ENCODE data around the gene CSNK2A1. TPM values are rescaled to one million over a fixed set of nuclear protein-coding genes. Genes with fewer than 3 reads are reported as not detected.

CSNK2A1 gene
- total RNA-seq, 1 experiment from 2014 or later, result 205 TPM

GRCh38 chr20:556984-557383, 13.4 kb upstream of the CSNK2A1 start:
- Mint-ChIP-seq H3K36me3 (ENCODE audit: insufficient read depth, unreplicated experiment) (no peaks in the 10 kb centered on the region), H3K27ac (ENCODE audit: unreplicated experiment) (no peak overlapping the region), H3K27me3 (ENCODE audit: insufficient read depth, unreplicated experiment) (peaks cover 13% of the 10 kb centered on the region), H3K9me3 (ENCODE audit: unreplicated experiment) (no peaks in the 10 kb centered on the region), H3K4me1 (ENCODE audit: low read depth, unreplicated experiment) (peaks cover 7% of the 10 kb centered on the region), H3K4me3 (ENCODE audit: unreplicated experiment) (no peak overlapping the region)
- POLR2A ChIA-PET, result no interaction called here
- peaks cover 11% of the 10 kb centered on the region; the same call in 1 of the 2 replicates for H3K4me1 ChIP-seq
- H3K4me3 ChIP-seq (ENCODE audit: low read depth, low read length), result no peak overlapping the region
- intact Hi-C loops (cut with micrococcal nuclease; ENCODE audit: unreplicated experiment), result no loop called here
- H3K36me3 ChIP-seq (ENCODE audit: control insufficient read depth, insufficient read depth, low read length), result no peaks in the 10 kb centered on the region
- H3K27me3 ChIP-seq (replicated peaks; ENCODE audit: control insufficient read depth, insufficient read depth, low read length), result no peaks in the 10 kb centered on the region
- H3K9me3 ChIP-seq, result no peaks in the 10 kb centered on the region
- no peak for DNase-seq
- CTCF ChIA-PET, result no interaction called here
- no peak for TF ChIP-seq CTCF (IDR thresholded peaks at IDR 0.05; ENCODE audit: insufficient read depth in 1 of 2, low read depth in 1 of 2, low read length in 1 of 2, severe bottlenecking in 1 of 2, unreplicated experiment in 1 of 2)
- BruUV-seq (replicated peaks), result no TSS peak

GRCh38 chr20:555976-556385, 12.4 kb upstream of the CSNK2A1 start:
- intact Hi-C loops (cut with micrococcal nuclease; ENCODE audit: unreplicated experiment), result no loop called here
- H3K36me3 Mint-ChIP-seq (ENCODE audit: insufficient read depth, unreplicated experiment), result no peaks in the 10 kb centered on the region
- Histone ChIP-seq H3K36me3 (ENCODE audit: control insufficient read depth, insufficient read depth, low read length) (no peaks in the 10 kb centered on the region), H3K27me3 (replicated peaks; ENCODE audit: control insufficient read depth, insufficient read depth, low read length) (no peaks in the 10 kb centered on the region), H3K9me3 (no peaks in the 10 kb centered on the region), H3K4me1 (0 out of 2 replicates have a peak, but pooled peaks cover 11% of the 10 kb centered on the region), H3K4me3 (ENCODE audit: low read depth, low read length) (no peak overlapping the region)
- CTCF ChIA-PET, result interaction anchor here (0.8 kb wide), 1 partner anchor 13 kb away, joined by 3 read pairs; the partner anchor contains the start of gene CSNK2A1
- no TSS peak for BruUV-seq (replicated peaks)
- POLR2A ChIA-PET, result no interaction called here
- peak in 1 of 2 experiments; percentile 62 for DNase-seq
- H3K27ac Mint-ChIP-seq (ENCODE audit: unreplicated experiment), result no peak overlapping the region
- peaks cover 7% of the 10 kb centered on the region for H3K4me1 Mint-ChIP-seq (ENCODE audit: low read depth, unreplicated experiment)
- TF ChIP-seq CTCF (IDR thresholded peaks at IDR 0.05; ENCODE audit: insufficient read depth in 1 of 2, low read depth in 1 of 2, low read length in 1 of 2, severe bottlenecking in 1 of 2, unreplicated experiment in 1 of 2), result no peak
- H3K27me3 Mint-ChIP-seq (ENCODE audit: insufficient read depth, unreplicated experiment), result peaks cover 13% of the 10 kb centered on the region
- H3K4me3 Mint-ChIP-seq (ENCODE audit: unreplicated experiment), result no peak overlapping the region
- no peaks in the 10 kb centered on the region for H3K9me3 Mint-ChIP-seq (ENCODE audit: unreplicated experiment)

GRCh38 chr20:550611-551010, 7.0 kb upstream of the CSNK2A1 start:
- no peak overlapping the region for H3K4me3 Mint-ChIP-seq (ENCODE audit: unreplicated experiment)
- DNase-seq, result no peak
- ChIA-PET CTCF (interaction anchor here (1.3 kb wide), 1 partner anchor 95 kb away, joined by 4 read pairs; no protein-coding TSS in a partner anchor), POLR2A (no interaction called here)
- Histone ChIP-seq H3K36me3 (ENCODE audit: control insufficient read depth, insufficient read depth, low read length) (no peaks in the 10 kb centered on the region), H3K4me3 (ENCODE audit: low read depth, low read length) (no peak overlapping the region), H3K27me3 (replicated peaks; ENCODE audit: control insufficient read depth, insufficient read depth, low read length) (no peaks in the 10 kb centered on the region), H3K4me1 (0 out of 2 replicates have a peak, but pooled peaks cover 3% of the 10 kb centered on the region), H3K9me3 (no peaks in the 10 kb centered on the region)
- H3K27ac Mint-ChIP-seq (ENCODE audit: unreplicated experiment), result no peak overlapping the region
- H3K4me1 Mint-ChIP-seq (ENCODE audit: low read depth, unreplicated experiment), result peaks cover under 1% of the 10 kb centered on the region
- TF ChIP-seq CTCF (IDR thresholded peaks at IDR 0.05; ENCODE audit: insufficient read depth in 1 of 2, low read depth in 1 of 2, low read length in 1 of 2, severe bottlenecking in 1 of 2, unreplicated experiment in 1 of 2), result no peak
- no peaks in the 10 kb centered on the region for H3K9me3 Mint-ChIP-seq (ENCODE audit: unreplicated experiment)
- BruUV-seq (replicated peaks), result no TSS peak
- H3K36me3 Mint-ChIP-seq (ENCODE audit: insufficient read depth, unreplicated experiment), result no peaks in the 10 kb centered on the region
- intact Hi-C loops (cut with micrococcal nuclease; ENCODE audit: unreplicated experiment), result no loop called here
- H3K27me3 Mint-ChIP-seq (ENCODE audit: insufficient read depth, unreplicated experiment), result peaks cover 18% of the 10 kb centered on the region
